Ascending aorta (tissue), 2 donors: Measurements from ENCODE around the gene FOXJ3. TPM values are rescaled to one million over a fixed set of nuclear protein-coding genes. Genes with fewer than 3 reads are reported as not detected.

Experiments
- DNase-seq, 2 donors: peaks; one replicate each; pipeline ENCODE4 v3.0.0-alpha.2; 2019; ENCODE audit warnings: low spot score in 2 of 2
- H3K27ac ChIP-seq, 2 donors: fragments of 200-600 bp; sonication (generic); one replicate each; pipeline ENCODE4 v1.5.1; 2016 to 2017; ENCODE audit warnings: mild to moderate bottlenecking in 1 of 2
- H3K27me3 ChIP-seq: fragments of 200-600 bp; sonication (generic); one replicate; pipeline ENCODE4 v1.5.1; 2017
- H3K36me3 ChIP-seq, 2 donors: fragments of 200-600 bp; sonication (generic); one replicate each; pipeline ENCODE4 v1.5.1; 2016
- H3K4me1 ChIP-seq, 2 donors: fragments of 200-600 bp; sonication (generic); one replicate each; pipeline ENCODE4 v1.5.1; 2016 to 2017; ENCODE audit warnings: mild to moderate bottlenecking in 1 of 2
- H3K4me3 ChIP-seq, 2 donors: fragments of 200-600 bp; sonication (generic); one replicate each; pipeline ENCODE4 v1.5.1; 2016 to 2017; ENCODE audit warnings: mild to moderate bottlenecking in 1 of 2
- H3K9me3 ChIP-seq, 2 donors: fragments of 200-600 bp; sonication (generic); one replicate each; pipeline ENCODE4 v1.5.1; 2016
- intact Hi-C: fragments of 100-400 bp; cut with DNase I; formaldehyde crosslinking; loops from one replicate; pipeline ENCODE4 v1.15.1; 2023
- total RNA-seq: library from RNA; depleted of rRNA; stranded (reverse); fragments of >200 nt; gene quantifications from one replicate; pipeline ENCODE4 v1.1.0, GENCODE V29; 2016
- TF ChIP-seq, protein P1 (sequence below), 3 experiments: fragments of 200-600 bp in 2 of 3; fragments of 450-650 bp in 1 of 3; sonication (generic) in 2 of 3; IDR thresholded peaks; one replicate each; pipeline ENCODE4 v1.5.1; 2016 to 2019; ENCODE audit warnings: antibody characterized with exemption in 3 of 3, mild to moderate bottlenecking in 1 of 3, moderate library complexity in 1 of 3

The FOXJ3 gene
- total RNA-seq, 1 donor from 2014 or later, result 62.8 TPM

DNA sequence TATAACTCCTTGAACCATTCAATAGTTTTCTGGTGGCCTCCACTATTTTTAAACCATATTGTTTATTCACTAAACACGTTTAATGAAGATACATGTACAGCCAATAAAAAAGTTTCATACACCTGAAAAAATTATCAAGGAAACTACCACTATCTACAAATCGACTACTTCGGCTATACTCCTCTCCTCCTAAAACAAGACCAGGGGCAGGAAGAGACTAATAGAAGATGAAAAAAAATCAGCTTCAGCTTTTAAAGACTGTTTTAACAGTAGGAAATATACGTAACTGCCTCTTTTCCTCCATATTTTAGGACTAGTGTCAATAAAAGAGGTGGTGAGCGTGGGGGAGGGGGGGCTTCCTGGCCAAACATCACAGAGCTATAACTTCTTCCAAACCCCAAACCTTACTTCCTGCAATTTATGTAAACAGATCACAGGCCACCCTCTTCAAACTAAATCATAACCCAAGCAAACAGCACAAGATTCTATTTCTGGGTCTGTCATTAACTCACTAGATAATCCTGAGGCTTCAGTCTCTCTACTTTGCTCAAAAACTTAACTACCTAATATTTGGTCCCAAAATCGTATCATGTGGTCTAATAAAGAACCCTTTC is 15.1 kb downstream of the FOXJ3 start:
- no peak overlapping the region for H3K27ac ChIP-seq
- H3K4me3 ChIP-seq, result no peak overlapping the region
- no peaks in the 10 kb centered on the region for H3K36me3 ChIP-seq
- no peaks in the 10 kb centered on the region for H3K9me3 ChIP-seq
- H3K4me1 ChIP-seq, result peaks cover 4 to 33% of the 10 kb centered on the region in 2 donors
- TF ChIP-seq, protein P1, sequence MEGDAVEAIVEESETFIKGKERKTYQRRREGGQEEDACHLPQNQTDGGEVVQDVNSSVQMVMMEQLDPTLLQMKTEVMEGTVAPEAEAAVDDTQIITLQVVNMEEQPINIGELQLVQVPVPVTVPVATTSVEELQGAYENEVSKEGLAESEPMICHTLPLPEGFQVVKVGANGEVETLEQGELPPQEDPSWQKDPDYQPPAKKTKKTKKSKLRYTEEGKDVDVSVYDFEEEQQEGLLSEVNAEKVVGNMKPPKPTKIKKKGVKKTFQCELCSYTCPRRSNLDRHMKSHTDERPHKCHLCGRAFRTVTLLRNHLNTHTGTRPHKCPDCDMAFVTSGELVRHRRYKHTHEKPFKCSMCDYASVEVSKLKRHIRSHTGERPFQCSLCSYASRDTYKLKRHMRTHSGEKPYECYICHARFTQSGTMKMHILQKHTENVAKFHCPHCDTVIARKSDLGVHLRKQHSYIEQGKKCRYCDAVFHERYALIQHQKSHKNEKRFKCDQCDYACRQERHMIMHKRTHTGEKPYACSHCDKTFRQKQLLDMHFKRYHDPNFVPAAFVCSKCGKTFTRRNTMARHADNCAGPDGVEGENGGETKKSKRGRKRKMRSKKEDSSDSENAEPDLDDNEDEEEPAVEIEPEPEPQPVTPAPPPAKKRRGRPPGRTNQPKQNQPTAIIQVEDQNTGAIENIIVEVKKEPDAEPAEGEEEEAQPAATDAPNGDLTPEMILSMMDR (IDR thresholded peaks at IDR 0.05), result no peak
- no peak for DNase-seq
- intact Hi-C loops, result no loop called here
- H3K27me3 ChIP-seq, result no peaks in the 10 kb centered on the region

GRCh38 chr1:42319128-42319851 is 15.7 kb downstream of the FOXJ3 start:
- intact Hi-C loops, result no loop called here
- Histone ChIP-seq H3K27ac (no peak overlapping the region), H3K4me1 (peaks cover 4 to 33% of the 10 kb centered on the region in 2 donors), H3K36me3 (no peaks in the 10 kb centered on the region), H3K9me3 (no peaks in the 10 kb centered on the region), H3K27me3 (no peaks in the 10 kb centered on the region), H3K4me3 (no peak overlapping the region)
- TF ChIP-seq, protein P1 (IDR thresholded peaks at IDR 0.05), result no peak
- DNase-seq, result no peak

GRCh38 chr1:42318601-42319000 is 16.4 kb downstream of the FOXJ3 start:
- Histone ChIP-seq H3K4me3 (no peak overlapping the region), H3K36me3 (no peaks in the 10 kb centered on the region), H3K4me1 (peaks cover 4 to 32% of the 10 kb centered on the region in 2 donors), H3K9me3 (no peaks in the 10 kb centered on the region), H3K27ac (no peak overlapping the region), H3K27me3 (no peaks in the 10 kb centered on the region)
- intact Hi-C loops, result no loop called here
- DNase-seq, result no peak
- TF ChIP-seq, protein P1 (IDR thresholded peaks at IDR 0.05), result no peak

GRCh38 chr1:42317308-42317707 is 17.7 kb downstream of the FOXJ3 start:
- intact Hi-C loops, result no loop called here
- H3K36me3 ChIP-seq, result no peaks in the 10 kb centered on the region

GRCh38 chr1:42316292-42316691 is 18.7 kb downstream of the FOXJ3 start:
- TF ChIP-seq, protein P1 (IDR thresholded peaks at IDR 0.05), result no peak
- H3K4me1 ChIP-seq, result peaks cover 4 to 15% of the 10 kb centered on the region in 2 donors
- H3K4me3 ChIP-seq, result no peak overlapping the region
- DNase-seq, result no peak
- H3K27ac ChIP-seq, result no peak overlapping the region
- intact Hi-C loops, result no loop called here
- no peaks in the 10 kb centered on the region for H3K36me3 ChIP-seq
- H3K9me3 ChIP-seq, result no peaks in the 10 kb centered on the region
- H3K27me3 ChIP-seq, result no peaks in the 10 kb centered on the region

More at GRCh38 chr1:42317308-42317707, 17.7 kb downstream of the FOXJ3 start:
- TF ChIP-seq, protein P1 (IDR thresholded peaks at IDR 0.05), result no peak
- Histone ChIP-seq H3K4me3 (no peak overlapping the region), H3K9me3 (no peaks in the 10 kb centered on the region), H3K27me3 (no peaks in the 10 kb centered on the region), H3K27ac (no peak overlapping the region), H3K4me1 (peaks cover 4 to 19% of the 10 kb centered on the region in 2 donors)
- DNase-seq, result no peak
